Liver (tissue), 9 donors: ENCODE results near the gene CCDC136. TPM values are rescaled to one million over a fixed set of nuclear protein-coding genes. Genes with fewer than 3 reads are reported as not detected.

ENCODE experiments used
- DNase-seq: peaks from one replicate; pipeline ENCODE4 v3.0.0-alpha.2; 2017; ENCODE audit warnings: low spot score
- H3K27ac ChIP-seq, 2 donors: one replicate each; pipeline ENCODE4 v1.7.0; 2013; ENCODE audit warnings: inconsistent platforms in 2 of 2, low read length in 2 of 2, control low read depth in 1 of 2, low read depth in 1 of 2, mild to moderate bottlenecking in 1 of 2
- H3K27me3 ChIP-seq, 4 donors: one replicate each; pipeline versions ENCODE4 v1.6.1 to v1.7.0; 2013; ENCODE audit warnings: low read length in 3 of 4, inconsistent platforms in 1 of 4, mild to moderate bottlenecking in 1 of 4, moderate library complexity in 1 of 4; ENCODE audit not compliant: control insufficient read depth in 4 of 4, insufficient read depth in 4 of 4
- H3K36me3 ChIP-seq, 4 donors: one replicate each; pipeline versions ENCODE4 v1.6.1 to v1.7.0; 2013; ENCODE audit warnings: low read length in 3 of 4, mild to moderate bottlenecking in 3 of 4, low read depth in 1 of 4, moderate library complexity in 1 of 4; ENCODE audit not compliant: control insufficient read depth in 4 of 4, insufficient read depth in 3 of 4
- H3K4me1 ChIP-seq, 4 donors: one replicate each; pipeline versions ENCODE4 v1.6.1 to v1.7.0; 2013; ENCODE audit warnings: low read length in 3 of 4, mild to moderate bottlenecking in 3 of 4, moderate library complexity in 1 of 4; ENCODE audit not compliant: control insufficient read depth in 4 of 4, insufficient read depth in 4 of 4
- H3K4me3 ChIP-seq, 3 donors: one replicate each; pipeline versions ENCODE4 v1.6.1 to v1.7.0; 2013; ENCODE audit warnings: low read length in 3 of 3, control low read depth in 1 of 3, low read depth in 1 of 3, mild to moderate bottlenecking in 1 of 3
- H3K9ac ChIP-seq, 2 donors: one replicate each; pipeline ENCODE4 v1.7.0; 2013; ENCODE audit warnings: low read length in 2 of 2, mild to moderate bottlenecking in 2 of 2, moderate library complexity in 2 of 2, control low read depth in 1 of 2, low read depth in 1 of 2
- H3K9me3 ChIP-seq, 4 donors: one replicate each; pipeline versions ENCODE4 v1.6.1 to v1.7.0; 2013; ENCODE audit warnings: low read length in 3 of 4; ENCODE audit not compliant: control insufficient read depth in 4 of 4
- FOXA1 ChIP-seq: IDR thresholded peaks from 2 replicates; pipeline ENCODE4 v1.6.1; 2016; ENCODE audit warnings: antibody characterized with exemption
- FOXA2 ChIP-seq: IDR thresholded peaks from 2 replicates; pipeline ENCODE4 v1.6.1; 2016; ENCODE audit warnings: antibody characterized with exemption
- GABPA ChIP-seq, 2 donors: IDR thresholded peaks in 1 of 2; conservative IDR thresholded peaks in 1 of 2; 2 replicates each; pipeline ENCODE4 v1.6.1; 2016; ENCODE audit warnings: antibody characterized with exemption in 2 of 2, mild to moderate bottlenecking in 1 of 2, moderate library complexity in 1 of 2
- MAX ChIP-seq: IDR thresholded peaks from 2 replicates; pipeline ENCODE4 v1.6.1; 2016; ENCODE audit warnings: antibody characterized with exemption
- NR2F2 ChIP-seq: IDR thresholded peaks from 2 replicates; pipeline ENCODE4 v1.6.1; 2016; ENCODE audit warnings: antibody characterized with exemption
- RAD21 ChIP-seq, 2 donors: IDR thresholded peaks; 2 replicates each; pipeline ENCODE4 v1.6.1; 2016; ENCODE audit warnings: antibody characterized with exemption in 2 of 2, mild to moderate bottlenecking in 2 of 2
- RXRA ChIP-seq, 2 donors: IDR thresholded peaks; 2 replicates each; pipeline ENCODE4 v1.6.1; 2017 to 2018; ENCODE audit warnings: antibody characterized with exemption in 2 of 2, mild to moderate bottlenecking in 1 of 2
- WGBS: extraction: QIAGEN DNeasy Blood & Tissue Kit; methylation state at CpG from one replicate; pipeline ENCODE4 v1.1.7; 2013; 5-methylcytosine and 5-hydroxymethylcytosine counted together
- polyA plus RNA-seq, 2 donors: library from polyadenylated mRNA; stranded (reverse) in 1 of 2; unstranded in 1 of 2; fragments of 200-250 nt in 1 of 2; fragments of >200 nt in 1 of 2; fragmentation: Nextera tagmentation in 1 of 2; extraction: Ambion mirVana in 1 of 2; gene quantifications; one replicate each; pipeline versions ENCODE4 v1.2.1 to v1.2.3, GENCODE V29; 2013 to 2015
- total RNA-seq, 2 donors: library from RNA; depleted of rRNA; stranded (reverse); fragments of >200 nt; gene quantifications; one replicate each; pipeline ENCODE4 v1.2.3, GENCODE V29; 2014
- TF ChIP-seq, protein P1 (sequence below): IDR thresholded peaks from 2 replicates; pipeline ENCODE4 v1.6.1; 2016; ENCODE audit warnings: antibody characterized with exemption
- TF ChIP-seq, protein P2 (sequence below): IDR thresholded peaks from 2 replicates; pipeline ENCODE4 v1.6.1; 2016; ENCODE audit warnings: antibody characterized with exemption
- TF ChIP-seq, protein P3 (sequence below): IDR thresholded peaks from 2 replicates; pipeline ENCODE4 v1.6.1; 2016; ENCODE audit warnings: antibody characterized with exemption, mild to moderate bottlenecking
- TF ChIP-seq, protein P4 (sequence below): fragments of 150-350 bp; IDR thresholded peaks from 2 replicates; pipeline ENCODE4 v1.5.1; 2017; ENCODE audit warnings: improper control_type of control experiment, low read depth, low read length; ENCODE audit not compliant: missing input control
- donor health status: healthy.
- donor health status: healthy.
- donor health status: healthy.
- donor health status: healthy.
- donor health status: healthy.

Gene CCDC136
- total and polyA plus RNA-seq, 4 donors = 0.09 to 0.59 (median 0.22) TPM

- Histone ChIP-seq H3K27ac (no peak overlapping the region), H3K27me3 (no peaks in the 10 kb centered on the region), H3K9ac (no peak overlapping the region), H3K9me3 (no peaks in the 10 kb centered on the region), H3K4me1 (no peaks in the 10 kb centered on the region), H3K36me3 (no peaks in the 10 kb centered on the region), H3K4me3 (no peak overlapping the region)
- TF ChIP-seq, protein P1, sequence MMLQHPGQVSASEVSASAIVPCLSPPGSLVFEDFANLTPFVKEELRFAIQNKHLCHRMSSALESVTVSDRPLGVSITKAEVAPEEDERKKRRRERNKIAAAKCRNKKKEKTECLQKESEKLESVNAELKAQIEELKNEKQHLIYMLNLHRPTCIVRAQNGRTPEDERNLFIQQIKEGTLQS = no peak
- TF ChIP-seq, protein P2, sequence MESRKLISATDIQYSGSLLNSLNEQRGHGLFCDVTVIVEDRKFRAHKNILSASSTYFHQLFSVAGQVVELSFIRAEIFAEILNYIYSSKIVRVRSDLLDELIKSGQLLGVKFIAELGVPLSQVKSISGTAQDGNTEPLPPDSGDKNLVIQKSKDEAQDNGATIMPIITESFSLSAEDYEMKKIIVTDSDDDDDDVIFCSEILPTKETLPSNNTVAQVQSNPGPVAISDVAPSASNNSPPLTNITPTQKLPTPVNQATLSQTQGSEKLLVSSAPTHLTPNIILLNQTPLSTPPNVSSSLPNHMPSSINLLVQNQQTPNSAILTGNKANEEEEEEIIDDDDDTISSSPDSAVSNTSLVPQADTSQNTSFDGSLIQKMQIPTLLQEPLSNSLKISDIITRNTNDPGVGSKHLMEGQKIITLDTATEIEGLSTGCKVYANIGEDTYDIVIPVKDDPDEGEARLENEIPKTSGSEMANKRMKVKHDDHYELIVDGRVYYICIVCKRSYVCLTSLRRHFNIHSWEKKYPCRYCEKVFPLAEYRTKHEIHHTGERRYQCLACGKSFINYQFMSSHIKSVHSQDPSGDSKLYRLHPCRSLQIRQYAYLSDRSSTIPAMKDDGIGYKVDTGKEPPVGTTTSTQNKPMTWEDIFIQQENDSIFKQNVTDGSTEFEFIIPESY = no peak
- TF ChIP-seq FOXA1 (no peak), RXRA (IDR thresholded peaks at IDR 0.05) (no peak), FOXA2 (no peak), NR2F2 (no peak)
- 88% methylated on average over 5 of the region's 5 CpGs for WGBS
- no peak for DNase-seq
Observed at GRCh38 chr7:128845475-128845874, 53.7 kb downstream of the CCDC136 start.

GRCh38 chr7:128845987-128846386 is 54.2 kb downstream of the CCDC136 start:
- WGBS = 89% methylated on average over 19 of the region's 19 CpGs
- Histone ChIP-seq H3K27me3 (no peaks in the 10 kb centered on the region), H3K4me3 (no peak overlapping the region), H3K4me1 (no peaks in the 10 kb centered on the region), H3K9ac (no peak overlapping the region), H3K27ac (no peak overlapping the region), H3K9me3 (no peaks in the 10 kb centered on the region), H3K36me3 (no peaks in the 10 kb centered on the region)
- TF ChIP-seq, protein P3, sequence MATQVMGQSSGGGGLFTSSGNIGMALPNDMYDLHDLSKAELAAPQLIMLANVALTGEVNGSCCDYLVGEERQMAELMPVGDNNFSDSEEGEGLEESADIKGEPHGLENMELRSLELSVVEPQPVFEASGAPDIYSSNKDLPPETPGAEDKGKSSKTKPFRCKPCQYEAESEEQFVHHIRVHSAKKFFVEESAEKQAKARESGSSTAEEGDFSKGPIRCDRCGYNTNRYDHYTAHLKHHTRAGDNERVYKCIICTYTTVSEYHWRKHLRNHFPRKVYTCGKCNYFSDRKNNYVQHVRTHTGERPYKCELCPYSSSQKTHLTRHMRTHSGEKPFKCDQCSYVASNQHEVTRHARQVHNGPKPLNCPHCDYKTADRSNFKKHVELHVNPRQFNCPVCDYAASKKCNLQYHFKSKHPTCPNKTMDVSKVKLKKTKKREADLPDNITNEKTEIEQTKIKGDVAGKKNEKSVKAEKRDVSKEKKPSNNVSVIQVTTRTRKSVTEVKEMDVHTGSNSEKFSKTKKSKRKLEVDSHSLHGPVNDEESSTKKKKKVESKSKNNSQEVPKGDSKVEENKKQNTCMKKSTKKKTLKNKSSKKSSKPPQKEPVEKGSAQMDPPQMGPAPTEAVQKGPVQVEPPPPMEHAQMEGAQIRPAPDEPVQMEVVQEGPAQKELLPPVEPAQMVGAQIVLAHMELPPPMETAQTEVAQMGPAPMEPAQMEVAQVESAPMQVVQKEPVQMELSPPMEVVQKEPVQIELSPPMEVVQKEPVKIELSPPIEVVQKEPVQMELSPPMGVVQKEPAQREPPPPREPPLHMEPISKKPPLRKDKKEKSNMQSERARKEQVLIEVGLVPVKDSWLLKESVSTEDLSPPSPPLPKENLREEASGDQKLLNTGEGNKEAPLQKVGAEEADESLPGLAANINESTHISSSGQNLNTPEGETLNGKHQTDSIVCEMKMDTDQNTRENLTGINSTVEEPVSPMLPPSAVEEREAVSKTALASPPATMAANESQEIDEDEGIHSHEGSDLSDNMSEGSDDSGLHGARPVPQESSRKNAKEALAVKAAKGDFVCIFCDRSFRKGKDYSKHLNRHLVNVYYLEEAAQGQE = no peak
- no peak for TF ChIP-seq GABPA (IDR thresholded peaks at IDR 0.05 in 1 of 2, conservative IDR thresholded peaks at IDR 0.05 in 1 of 2)
- TF ChIP-seq, protein P1 = no peak
- TF ChIP-seq MAX = no peak
- TF ChIP-seq FOXA1 = no peak
- TF ChIP-seq, protein P4, sequence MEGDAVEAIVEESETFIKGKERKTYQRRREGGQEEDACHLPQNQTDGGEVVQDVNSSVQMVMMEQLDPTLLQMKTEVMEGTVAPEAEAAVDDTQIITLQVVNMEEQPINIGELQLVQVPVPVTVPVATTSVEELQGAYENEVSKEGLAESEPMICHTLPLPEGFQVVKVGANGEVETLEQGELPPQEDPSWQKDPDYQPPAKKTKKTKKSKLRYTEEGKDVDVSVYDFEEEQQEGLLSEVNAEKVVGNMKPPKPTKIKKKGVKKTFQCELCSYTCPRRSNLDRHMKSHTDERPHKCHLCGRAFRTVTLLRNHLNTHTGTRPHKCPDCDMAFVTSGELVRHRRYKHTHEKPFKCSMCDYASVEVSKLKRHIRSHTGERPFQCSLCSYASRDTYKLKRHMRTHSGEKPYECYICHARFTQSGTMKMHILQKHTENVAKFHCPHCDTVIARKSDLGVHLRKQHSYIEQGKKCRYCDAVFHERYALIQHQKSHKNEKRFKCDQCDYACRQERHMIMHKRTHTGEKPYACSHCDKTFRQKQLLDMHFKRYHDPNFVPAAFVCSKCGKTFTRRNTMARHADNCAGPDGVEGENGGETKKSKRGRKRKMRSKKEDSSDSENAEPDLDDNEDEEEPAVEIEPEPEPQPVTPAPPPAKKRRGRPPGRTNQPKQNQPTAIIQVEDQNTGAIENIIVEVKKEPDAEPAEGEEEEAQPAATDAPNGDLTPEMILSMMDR = no peak
- no peak for TF ChIP-seq RAD21 (IDR thresholded peaks at IDR 0.05)
- no peak for DNase-seq
